Measurements from ENCODE around the gene SDCBP2.

Gene SDCBP2

GRCh38 chr20:1362484-1362883, 33.5 kb upstream of the SDCBP2 start:
- no peak overlapping the region for H3K4me3 ChIP-seq (ENCODE audit: low read length)
- no peak for DNase-seq (ENCODE audit: low read depth)
- no peak for TF ChIP-seq CTCF (IDR thresholded peaks at IDR 0.05; ENCODE audit: insufficient read depth, low read depth, low read length, missing control alignments)

- H3K4me3 ChIP-seq (ENCODE audit: low read length), result no peak overlapping the region
- no peak for DNase-seq (ENCODE audit: low read depth)
- TF ChIP-seq CTCF (IDR thresholded peaks at IDR 0.05; ENCODE audit: insufficient read depth, low read depth, low read length, missing control alignments), result peak; percentile 2
Observed at GRCh38 chr20:1360094-1360846, 31.3 kb upstream of the SDCBP2 start.

DNA sequence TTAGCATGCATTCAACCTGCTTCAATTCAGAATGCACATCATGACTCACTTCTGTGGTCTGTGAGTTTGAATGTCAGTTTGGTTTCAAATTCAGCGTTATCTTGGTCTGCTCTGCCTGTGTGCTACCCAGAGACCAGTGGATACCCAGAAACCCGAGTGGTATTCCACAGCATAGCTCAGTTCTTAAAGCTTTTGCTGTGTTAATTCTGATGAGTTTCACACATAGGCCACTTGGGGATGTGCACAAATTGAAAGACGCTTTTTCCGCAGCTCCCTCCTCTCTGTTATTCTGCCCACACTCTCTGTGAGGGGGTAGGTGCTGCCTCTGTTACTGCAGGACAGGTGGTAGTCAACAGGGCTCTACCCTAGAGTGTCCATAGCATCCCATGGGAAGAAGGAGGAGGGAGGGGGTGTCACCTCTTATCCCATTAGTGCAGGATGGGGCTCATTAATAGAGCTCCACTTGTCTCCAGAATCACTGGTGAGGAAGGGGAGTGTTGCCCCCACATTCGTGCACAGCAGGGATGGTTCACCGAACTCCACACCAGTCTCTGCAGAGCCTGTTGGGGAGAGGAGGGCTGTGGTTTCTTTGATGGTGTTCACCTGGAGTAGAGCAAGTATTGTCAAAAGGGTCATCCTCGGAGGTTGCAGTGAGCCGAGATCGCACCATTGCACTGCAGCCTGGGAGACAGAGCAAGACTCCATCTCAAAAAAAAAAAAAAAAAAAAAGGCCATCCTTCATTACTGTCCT, 29.2 kb upstream of the SDCBP2 start:
- no peak for DNase-seq (ENCODE audit: low read depth)
- H3K4me3 ChIP-seq (ENCODE audit: low read length), result no peak overlapping the region
- TF ChIP-seq CTCF (IDR thresholded peaks at IDR 0.05; ENCODE audit: insufficient read depth, low read depth, low read length, missing control alignments), result no peak

- no peak for DNase-seq (ENCODE audit: low read depth)
- no peak for TF ChIP-seq CTCF (IDR thresholded peaks at IDR 0.05; ENCODE audit: insufficient read depth, low read depth, low read length, missing control alignments)
- no peak overlapping the region for H3K4me3 ChIP-seq (ENCODE audit: low read length)
Observed at GRCh38 chr20:1353956-1354355, 25.0 kb upstream of the SDCBP2 start.

GRCh38 chr20:1346315-1346969, 17.5 kb upstream of the SDCBP2 start:
- TF ChIP-seq CTCF (IDR thresholded peaks at IDR 0.05; ENCODE audit: insufficient read depth, low read depth, low read length, missing control alignments), result no peak
- no peak overlapping the region for H3K4me3 ChIP-seq (ENCODE audit: low read length)
- no peak for DNase-seq (ENCODE audit: low read depth)

DNA sequence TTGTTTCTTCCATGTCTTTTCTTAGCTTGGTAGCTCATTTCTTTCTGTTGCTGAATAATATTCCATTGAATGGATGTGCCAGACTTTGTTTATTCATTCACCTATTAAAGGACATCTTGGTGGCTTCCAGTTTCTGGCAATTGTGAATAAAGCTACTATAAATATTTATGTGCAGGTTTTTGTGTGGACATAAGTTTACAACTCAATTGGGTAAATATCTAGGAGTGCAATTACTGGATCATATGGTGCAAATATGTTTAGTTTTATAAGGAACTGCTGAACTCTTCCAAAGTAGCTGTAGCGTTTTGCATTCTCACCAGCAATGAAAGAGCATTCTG, 16.8 kb upstream of the SDCBP2 start:
- no peak for TF ChIP-seq CTCF (IDR thresholded peaks at IDR 0.05; ENCODE audit: insufficient read depth, low read depth, low read length, missing control alignments)

More for the DNA sequence above, 16.8 kb upstream of the SDCBP2 start:
- DNase-seq (ENCODE audit: low read depth), result no peak
- no peak overlapping the region for H3K4me3 ChIP-seq (ENCODE audit: low read length)
